Thymus (tissue), 11 donors: Measurements from ENCODE around the gene OR10H1. TPM values are rescaled to one million over a fixed set of nuclear protein-coding genes. Genes with fewer than 3 reads are reported as not detected.
"Not testable (repeated sequence)": the region's sequence is repeated elsewhere in the genome, so short reads cannot be mapped to it uniquely, and the experiment has no call there.

Experiments
- DNase-seq, 9 donors: peaks; one replicate each; pipeline ENCODE4 v3.0.0-alpha.2; 2013; ENCODE audit warnings: low spot score in 9 of 9, low read depth in 6 of 9, missing footprints in 1 of 9
- H3K27ac ChIP-seq, 2 donors: one replicate each; pipeline ENCODE4 v1.5.1; 2013; ENCODE audit warnings: control low read depth in 1 of 2, low read depth in 1 of 2, low read length in 1 of 2, mild to moderate bottlenecking in 1 of 2, moderate library complexity in 1 of 2
- H3K27me3 ChIP-seq, 2 donors: one replicate each; pipeline ENCODE4 v1.5.1; 2013; ENCODE audit warnings: low read length in 1 of 2; ENCODE audit not compliant: control insufficient read depth in 2 of 2, insufficient read depth in 1 of 2
- H3K36me3 ChIP-seq, 2 donors: one replicate each; pipeline ENCODE4 v1.5.1; 2013; ENCODE audit warnings: low read length in 1 of 2, mild to moderate bottlenecking in 1 of 2, moderate library complexity in 1 of 2; ENCODE audit not compliant: control insufficient read depth in 2 of 2, insufficient read depth in 2 of 2
- H3K4me1 ChIP-seq, 2 donors: one replicate each; pipeline ENCODE4 v1.5.1; 2013; ENCODE audit warnings: low read length in 2 of 2; ENCODE audit not compliant: control insufficient read depth in 2 of 2, insufficient read depth in 2 of 2
- H3K4me3 ChIP-seq, 2 donors: one replicate each; pipeline ENCODE4 v1.5.1; 2013; ENCODE audit warnings: low read length in 2 of 2, control low read depth in 1 of 2, mild to moderate bottlenecking in 1 of 2
- H3K9me3 ChIP-seq, 2 donors: one replicate each; pipeline ENCODE4 v1.5.1; 2013; ENCODE audit warnings: low read length in 1 of 2, mild to moderate bottlenecking in 1 of 2; ENCODE audit not compliant: control insufficient read depth in 2 of 2, insufficient read depth in 1 of 2
- WGBS: extraction: QIAGEN DNeasy Blood & Tissue Kit; methylation state at CpG from one replicate; pipeline ENCODE4 v1.1.7; 2013; 5-methylcytosine and 5-hydroxymethylcytosine counted together
- polyA plus RNA-seq: library from polyadenylated mRNA; stranded (reverse); fragments of 200-250 nt; gene quantifications from one replicate; pipeline ENCODE4 v1.2.3, GENCODE V29; 2013
- total RNA-seq: library from RNA; stranded (reverse); fragments of 120-200 nt; gene quantifications from one replicate; pipeline ENCODE4 v1.2.4, GENCODE V29; 2013
- donor health status: healthy.

The OR10H1 gene
- total and polyA plus RNA-seq, 2 donors = 0.09 TPM; not detected in 1

- Histone ChIP-seq H3K4me1 (peaks cover 16 to 33% of the 10 kb centered on the region in 2 donors), H3K36me3 (no peaks in the 10 kb centered on the region), H3K4me3 (no peak overlapping the region), H3K27ac (no peak overlapping the region), H3K27me3 (no peaks in the 10 kb centered on the region), H3K9me3 (no peaks in the 10 kb centered on the region)
- 23% methylated on average over 5 of the region's 5 CpGs for WGBS
- DNase-seq = peak in 2 of 9 donors; percentile 14 to 35
Measured at GRCh38 chr19:15843203-15843893, 27.9 kb upstream of the OR10H1 start.

DNA sequence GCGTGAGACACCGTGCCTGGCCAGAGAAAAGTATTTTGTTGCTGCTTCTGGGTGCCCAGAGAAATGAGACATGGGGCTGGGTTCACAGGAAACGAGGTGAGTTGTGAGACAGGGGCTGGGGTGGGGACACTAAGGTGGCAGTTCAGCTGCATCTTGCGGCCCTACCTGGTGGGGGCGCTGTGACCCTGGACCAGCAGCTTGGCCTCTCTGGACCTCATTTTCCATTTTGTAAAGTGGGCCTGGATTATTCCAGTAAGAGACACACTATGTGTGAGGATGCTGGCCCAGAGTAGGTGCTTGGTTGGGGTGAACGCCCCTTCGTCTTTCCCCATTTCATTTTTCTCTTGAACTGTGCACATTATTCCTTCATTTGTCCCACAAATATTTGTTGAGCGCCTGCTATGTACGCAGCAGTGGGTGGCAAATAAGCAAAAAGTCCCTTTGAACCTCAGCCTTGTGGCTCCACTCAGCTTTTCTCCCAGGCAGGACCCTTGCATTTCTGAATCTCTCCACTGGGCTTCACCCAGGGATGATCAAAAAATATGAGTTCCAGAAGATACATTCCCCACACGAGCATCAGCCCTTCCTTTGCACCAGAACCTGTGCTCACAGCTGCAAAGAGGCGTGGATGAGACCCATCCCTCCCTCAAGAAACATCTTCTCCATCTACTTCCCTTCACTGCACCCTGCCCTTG is 26.6 kb upstream of the OR10H1 start:
- 71% methylated on average over 11 of the region's 11 CpGs for WGBS
- Histone ChIP-seq H3K9me3 (no peaks in the 10 kb centered on the region), H3K4me3 (no peak overlapping the region), H3K27ac (no peak overlapping the region), H3K27me3 (no peaks in the 10 kb centered on the region), H3K36me3 (no peaks in the 10 kb centered on the region), H3K4me1 (peaks cover 16 to 38% of the 10 kb centered on the region in 2 donors)
- DNase-seq = no peak

GRCh38 chr19:15840833-15841232 is 25.4 kb upstream of the OR10H1 start:
- no peak for DNase-seq
- Histone ChIP-seq H3K27ac (no peak overlapping the region), H3K36me3 (no peaks in the 10 kb centered on the region), H3K27me3 (no peaks in the 10 kb centered on the region), H3K4me1 (peaks cover 20 to 45% of the 10 kb centered on the region in 2 donors), H3K9me3 (no peaks in the 10 kb centered on the region), H3K4me3 (no peak overlapping the region)
- WGBS = 89% methylated on average over 2 of the region's 2 CpGs

DNA sequence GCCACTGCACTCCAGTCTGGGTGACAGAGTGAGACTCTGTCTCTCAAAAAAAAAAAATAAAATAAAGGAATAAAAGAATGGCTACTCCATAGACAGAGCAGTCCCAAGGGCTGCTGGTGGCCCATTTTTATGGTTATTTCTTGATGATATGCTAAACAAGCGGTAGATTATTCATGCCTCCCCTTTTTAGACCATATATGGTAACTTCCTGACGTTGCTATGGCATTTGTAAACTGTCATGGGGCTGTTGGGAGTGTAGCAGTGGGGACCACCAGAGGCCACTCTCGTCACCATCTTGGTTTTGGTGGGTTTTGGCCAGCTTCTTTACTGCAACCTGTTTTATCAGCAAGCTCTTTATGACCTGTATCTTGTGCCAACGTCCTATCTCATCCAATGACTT is 24.4 kb upstream of the OR10H1 start:
- not testable (repeated sequence) for H3K27me3 ChIP-seq, H3K27ac ChIP-seq, DNase-seq, H3K36me3 ChIP-seq, H3K9me3 ChIP-seq, H3K4me3 ChIP-seq
- H3K4me1 ChIP-seq = peaks cover 23 to 48% of the 10 kb centered on the region in 2 donors
- 85% methylated on average over 4 of the region's 4 CpGs for WGBS

DNA sequence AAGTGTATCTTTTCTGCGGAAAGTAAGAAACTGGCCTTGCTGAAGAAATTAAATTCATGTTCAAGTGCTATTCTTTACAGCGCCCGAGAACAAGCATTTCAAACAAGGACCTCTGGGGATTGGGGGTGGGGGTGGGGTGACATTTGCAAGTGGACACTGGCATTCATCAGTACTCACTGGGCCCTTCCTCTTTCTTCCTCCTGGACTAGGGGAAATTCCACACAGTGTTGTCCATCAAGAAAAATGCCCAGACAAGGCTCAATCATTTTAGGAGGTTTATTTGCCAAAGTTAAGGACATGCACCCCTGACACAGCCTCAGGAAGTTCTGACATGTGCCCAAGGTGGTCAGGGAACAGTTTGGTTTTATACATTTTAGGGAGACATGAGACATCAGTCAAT is 22.9 kb upstream of the OR10H1 start:
- Histone ChIP-seq H3K4me1 (peaks cover 13 to 36% of the 10 kb centered on the region in 2 donors), H3K27me3 (no peaks in the 10 kb centered on the region), H3K4me3 (no peak overlapping the region), H3K36me3 (no peaks in the 10 kb centered on the region), H3K27ac (no peak overlapping the region), H3K9me3 (no peaks in the 10 kb centered on the region)
- 98% methylated on average over 3 of the region's 3 CpGs for WGBS
- no peak for DNase-seq

DNA sequence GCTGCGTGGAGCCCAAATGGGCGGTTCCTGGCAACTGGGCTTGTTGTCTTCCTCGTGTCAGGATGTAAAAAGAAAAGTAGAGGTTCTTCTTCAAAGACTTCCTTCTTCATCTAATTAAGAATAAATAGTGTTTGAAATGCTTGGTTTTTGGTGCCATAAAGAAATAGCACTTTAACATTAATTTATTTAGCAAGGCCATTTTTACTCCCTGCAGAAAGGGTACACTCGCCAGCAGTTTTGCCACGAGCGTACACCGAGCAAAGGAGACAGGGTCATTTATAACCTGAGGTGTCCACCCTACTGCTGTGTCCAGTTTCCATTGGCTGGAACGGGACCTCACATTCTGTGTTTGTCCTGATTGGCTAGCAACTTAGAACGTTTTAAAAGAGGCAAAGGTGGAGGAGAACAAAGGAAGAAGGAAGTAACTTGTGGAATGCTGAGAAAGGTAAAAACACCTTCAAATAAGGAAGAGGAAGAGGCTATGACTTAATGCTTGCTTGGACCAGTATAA is 21.8 kb upstream of the OR10H1 start:
- Histone ChIP-seq H3K27ac (peak overlapping the region; percentile 80 to 99), H3K27me3 (no peaks in the 10 kb centered on the region), H3K4me1 (peaks cover 8 to 32% of the 10 kb centered on the region in 2 donors), H3K36me3 (no peaks in the 10 kb centered on the region), H3K9me3 (no peaks in the 10 kb centered on the region), H3K4me3 (peak overlapping the region; percentile 71 to 89)
- DNase-seq = no peak
- 1% methylated on average over 9 of the region's 9 CpGs for WGBS

DNA sequence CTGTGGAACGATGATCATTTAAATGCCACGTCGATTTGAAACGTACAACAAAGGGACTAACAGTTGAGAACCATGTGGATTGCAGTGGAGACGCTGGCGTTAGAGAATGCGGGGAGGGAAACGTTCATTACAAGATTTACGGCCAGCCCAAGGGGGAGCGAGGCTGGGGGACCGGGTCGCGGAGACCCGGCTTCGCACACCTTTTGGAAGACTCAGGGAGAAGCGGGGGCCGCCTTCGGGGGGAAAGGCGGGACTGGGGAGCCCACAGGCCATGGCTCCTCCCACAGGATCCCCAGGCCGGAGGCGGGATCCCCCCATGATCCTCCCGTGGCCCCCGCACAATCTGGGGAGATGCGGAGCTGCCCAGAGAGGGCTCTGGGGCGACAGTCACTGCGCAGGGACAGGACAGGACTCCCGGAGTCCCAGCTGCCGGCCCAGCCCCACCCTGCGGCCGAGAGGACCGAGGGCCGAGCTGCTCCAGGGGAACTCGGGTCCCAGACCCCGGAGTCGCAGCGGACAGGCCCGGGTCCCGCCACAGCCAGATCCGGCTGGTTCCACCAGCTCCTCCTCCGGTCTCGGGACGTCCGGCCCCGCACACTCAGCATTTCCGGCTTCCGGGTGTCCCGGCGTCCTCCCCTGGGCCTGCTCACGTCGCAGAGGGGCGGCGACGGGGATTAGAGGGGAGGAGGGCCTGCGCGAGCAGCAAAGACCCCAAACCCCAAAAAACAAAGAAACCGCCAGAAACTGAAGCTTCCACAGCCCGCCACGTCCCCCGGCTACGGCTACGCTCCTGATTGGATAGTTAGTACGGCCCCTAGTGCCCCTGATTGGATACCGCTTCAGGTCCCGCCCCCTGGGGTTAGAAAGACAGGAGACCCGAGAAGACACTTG is 21.1 kb upstream of the OR10H1 start:
- Histone ChIP-seq H3K4me3 (peak overlapping the region; percentile 71 to 89), H3K4me1 (peaks cover 8 to 26% of the 10 kb centered on the region in 2 donors), H3K9me3 (no peaks in the 10 kb centered on the region), H3K36me3 (no peaks in the 10 kb centered on the region), H3K27ac (peak overlapping the region; percentile 99 to 100), H3K27me3 (no peaks in the 10 kb centered on the region)
- WGBS = under 1% methylated on average over 65 of the region's 65 CpGs
- peak; percentile 90 to 99 (median 95) for DNase-seq

- H3K36me3 ChIP-seq, H3K27me3 ChIP-seq, H3K9me3 ChIP-seq: not testable (repeated sequence)
- 14% methylated on average over 11 of the region's 11 CpGs for WGBS
- Histone ChIP-seq H3K27ac (peak overlapping the region; percentile 99 to 100), H3K4me3 (peak overlapping the region; percentile 71 to 89), H3K4me1 (peaks cover 8 to 26% of the 10 kb centered on the region in 2 donors)
- DNase-seq = peak in 8 of 9 donors; percentile 64 to 96 (median 86)
Measured at GRCh38 chr19:15835565-15836329, 20.3 kb upstream of the OR10H1 start.
